Measurements from ENCODE around the gene ULK4.

DNA sequence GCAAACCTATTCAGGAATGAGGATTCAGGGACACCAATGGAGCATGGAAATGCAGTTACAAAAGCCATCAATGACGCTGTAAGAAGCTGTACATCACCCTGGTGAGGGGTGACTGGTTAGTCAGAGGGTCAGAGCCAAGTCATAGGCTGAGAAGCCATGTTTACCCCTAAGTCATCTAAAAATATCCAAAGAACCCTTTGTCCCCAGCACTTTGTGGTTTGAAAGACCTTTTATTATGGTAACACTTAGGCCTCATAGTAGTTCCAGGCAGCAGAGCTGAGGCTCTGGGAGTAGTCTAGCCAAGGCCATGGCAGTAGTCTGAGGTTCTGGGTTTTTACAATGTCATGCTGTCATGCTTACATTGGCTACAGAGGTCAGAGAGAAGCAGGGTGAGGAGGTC is 631.4 kb downstream of the ULK4 start:
- TF ChIP-seq, protein P1, sequence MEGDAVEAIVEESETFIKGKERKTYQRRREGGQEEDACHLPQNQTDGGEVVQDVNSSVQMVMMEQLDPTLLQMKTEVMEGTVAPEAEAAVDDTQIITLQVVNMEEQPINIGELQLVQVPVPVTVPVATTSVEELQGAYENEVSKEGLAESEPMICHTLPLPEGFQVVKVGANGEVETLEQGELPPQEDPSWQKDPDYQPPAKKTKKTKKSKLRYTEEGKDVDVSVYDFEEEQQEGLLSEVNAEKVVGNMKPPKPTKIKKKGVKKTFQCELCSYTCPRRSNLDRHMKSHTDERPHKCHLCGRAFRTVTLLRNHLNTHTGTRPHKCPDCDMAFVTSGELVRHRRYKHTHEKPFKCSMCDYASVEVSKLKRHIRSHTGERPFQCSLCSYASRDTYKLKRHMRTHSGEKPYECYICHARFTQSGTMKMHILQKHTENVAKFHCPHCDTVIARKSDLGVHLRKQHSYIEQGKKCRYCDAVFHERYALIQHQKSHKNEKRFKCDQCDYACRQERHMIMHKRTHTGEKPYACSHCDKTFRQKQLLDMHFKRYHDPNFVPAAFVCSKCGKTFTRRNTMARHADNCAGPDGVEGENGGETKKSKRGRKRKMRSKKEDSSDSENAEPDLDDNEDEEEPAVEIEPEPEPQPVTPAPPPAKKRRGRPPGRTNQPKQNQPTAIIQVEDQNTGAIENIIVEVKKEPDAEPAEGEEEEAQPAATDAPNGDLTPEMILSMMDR (IDR thresholded peaks at IDR 0.05; ENCODE audit: poor library complexity, severe bottlenecking) = no peak
- TF ChIP-seq EZH2 (IDR thresholded peaks at IDR 0.05; ENCODE audit: borderline replicate concordance, insufficient read depth, low read length, poor library complexity, severe bottlenecking) = no peak
- TF ChIP-seq POLR2AphosphoS5 (IDR thresholded peaks at IDR 0.05) = no peak
- no peak for TF ChIP-seq EP300 (conservative IDR thresholded peaks at IDR 0.05; ENCODE audit: poor library complexity, severe bottlenecking)
- no peak for TF ChIP-seq MXI1 (conservative IDR thresholded peaks at IDR 0.05; ENCODE audit: poor library complexity, severe bottlenecking)
- TF ChIP-seq, protein P2, sequence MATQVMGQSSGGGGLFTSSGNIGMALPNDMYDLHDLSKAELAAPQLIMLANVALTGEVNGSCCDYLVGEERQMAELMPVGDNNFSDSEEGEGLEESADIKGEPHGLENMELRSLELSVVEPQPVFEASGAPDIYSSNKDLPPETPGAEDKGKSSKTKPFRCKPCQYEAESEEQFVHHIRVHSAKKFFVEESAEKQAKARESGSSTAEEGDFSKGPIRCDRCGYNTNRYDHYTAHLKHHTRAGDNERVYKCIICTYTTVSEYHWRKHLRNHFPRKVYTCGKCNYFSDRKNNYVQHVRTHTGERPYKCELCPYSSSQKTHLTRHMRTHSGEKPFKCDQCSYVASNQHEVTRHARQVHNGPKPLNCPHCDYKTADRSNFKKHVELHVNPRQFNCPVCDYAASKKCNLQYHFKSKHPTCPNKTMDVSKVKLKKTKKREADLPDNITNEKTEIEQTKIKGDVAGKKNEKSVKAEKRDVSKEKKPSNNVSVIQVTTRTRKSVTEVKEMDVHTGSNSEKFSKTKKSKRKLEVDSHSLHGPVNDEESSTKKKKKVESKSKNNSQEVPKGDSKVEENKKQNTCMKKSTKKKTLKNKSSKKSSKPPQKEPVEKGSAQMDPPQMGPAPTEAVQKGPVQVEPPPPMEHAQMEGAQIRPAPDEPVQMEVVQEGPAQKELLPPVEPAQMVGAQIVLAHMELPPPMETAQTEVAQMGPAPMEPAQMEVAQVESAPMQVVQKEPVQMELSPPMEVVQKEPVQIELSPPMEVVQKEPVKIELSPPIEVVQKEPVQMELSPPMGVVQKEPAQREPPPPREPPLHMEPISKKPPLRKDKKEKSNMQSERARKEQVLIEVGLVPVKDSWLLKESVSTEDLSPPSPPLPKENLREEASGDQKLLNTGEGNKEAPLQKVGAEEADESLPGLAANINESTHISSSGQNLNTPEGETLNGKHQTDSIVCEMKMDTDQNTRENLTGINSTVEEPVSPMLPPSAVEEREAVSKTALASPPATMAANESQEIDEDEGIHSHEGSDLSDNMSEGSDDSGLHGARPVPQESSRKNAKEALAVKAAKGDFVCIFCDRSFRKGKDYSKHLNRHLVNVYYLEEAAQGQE (IDR thresholded peaks at IDR 0.05; ENCODE audit: borderline replicate concordance) = no peak
- TF ChIP-seq TAF1 (IDR thresholded peaks at IDR 0.05; ENCODE audit: low read depth) = no peak
- TF ChIP-seq RAD21 (conservative IDR thresholded peaks at IDR 0.05) = no peak
- no peak for TF ChIP-seq SMC3 (conservative IDR thresholded peaks at IDR 0.05; ENCODE audit: poor library complexity)

All from neural cell (in vitro differentiated cells).